ENCODE measurements around the gene HERC2. TPM values are rescaled to one million over a fixed set of nuclear protein-coding genes. Genes with fewer than 3 reads are reported as not detected.

Gene HERC2
- total and polyA plus RNA-seq, 4 donors: 17.9 to 76.0 (median 39.8) TPM

GRCh38 chr15:28182216-28182615 lies 139.8 kb downstream of the HERC2 start:
- WGBS, 2 donors: 94 to 95% methylated on average over 8 of the region's 8 CpGs
- ATAC-seq (ENCODE audit: insufficient read depth, low FRiP score): no peak

DNA sequence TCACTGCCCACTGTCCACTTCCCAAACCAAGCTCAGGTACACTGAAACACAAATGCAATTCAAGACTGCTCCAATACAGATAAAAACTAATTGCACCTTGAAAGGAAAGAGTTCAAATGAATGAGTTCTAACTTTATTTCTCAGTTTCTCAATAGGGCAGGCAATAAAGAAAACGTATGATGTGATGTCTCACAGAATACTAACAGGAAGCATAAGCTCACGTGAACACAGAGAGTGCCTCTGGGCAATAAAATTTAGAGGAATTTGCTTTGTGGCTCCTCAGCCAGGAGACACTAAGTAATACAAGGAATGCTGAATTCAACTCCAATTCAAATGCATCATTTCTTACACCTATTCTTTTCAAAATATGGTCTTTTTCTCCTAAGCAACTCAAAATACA lies 140.6 kb downstream of the HERC2 start:
- peaks cover 7 to 47% (median 20%) of the 10 kb centered on the region in 4 donors for H3K36me3 ChIP-seq (ENCODE audit: control insufficient read depth in 4 of 4, insufficient read depth in 4 of 4, low read length in 4 of 4)
- 79 to 80% methylated on average over 2 of the region's 2 CpGs for whole genome bisulfite sequencing, 2 donors

More at GRCh38 chr15:28182216-28182615, 139.8 kb downstream of the HERC2 start:
- Histone ChIP-seq H3K27me3 (ENCODE audit: control insufficient read depth in 3 of 3, insufficient read depth in 3 of 3, low read length in 2 of 3) (no peaks in the 10 kb centered on the region), H3K4me3 (no peak overlapping the region), H3K9ac (ENCODE audit: insufficient read depth in 1 of 2, low read length in 2 of 2) (no peak overlapping the region), H3K27ac (ENCODE audit: low read depth in 1 of 2, low read length in 1 of 2) (no peak overlapping the region), H3K36me3 (ENCODE audit: control insufficient read depth in 4 of 4, insufficient read depth in 4 of 4, low read length in 4 of 4) (peaks cover 7 to 42% (median 21%) of the 10 kb centered on the region in 4 donors), H3K4me1 (ENCODE audit: control insufficient read depth in 5 of 5, insufficient read depth in 5 of 5, low read length in 5 of 5) (no peaks in the 10 kb centered on the region), H3K9me3 (ENCODE audit: control insufficient read depth in 4 of 4, insufficient read depth in 3 of 4, low read length in 3 of 4) (no peaks in the 10 kb centered on the region)
- TF ChIP-seq, protein P1, sequence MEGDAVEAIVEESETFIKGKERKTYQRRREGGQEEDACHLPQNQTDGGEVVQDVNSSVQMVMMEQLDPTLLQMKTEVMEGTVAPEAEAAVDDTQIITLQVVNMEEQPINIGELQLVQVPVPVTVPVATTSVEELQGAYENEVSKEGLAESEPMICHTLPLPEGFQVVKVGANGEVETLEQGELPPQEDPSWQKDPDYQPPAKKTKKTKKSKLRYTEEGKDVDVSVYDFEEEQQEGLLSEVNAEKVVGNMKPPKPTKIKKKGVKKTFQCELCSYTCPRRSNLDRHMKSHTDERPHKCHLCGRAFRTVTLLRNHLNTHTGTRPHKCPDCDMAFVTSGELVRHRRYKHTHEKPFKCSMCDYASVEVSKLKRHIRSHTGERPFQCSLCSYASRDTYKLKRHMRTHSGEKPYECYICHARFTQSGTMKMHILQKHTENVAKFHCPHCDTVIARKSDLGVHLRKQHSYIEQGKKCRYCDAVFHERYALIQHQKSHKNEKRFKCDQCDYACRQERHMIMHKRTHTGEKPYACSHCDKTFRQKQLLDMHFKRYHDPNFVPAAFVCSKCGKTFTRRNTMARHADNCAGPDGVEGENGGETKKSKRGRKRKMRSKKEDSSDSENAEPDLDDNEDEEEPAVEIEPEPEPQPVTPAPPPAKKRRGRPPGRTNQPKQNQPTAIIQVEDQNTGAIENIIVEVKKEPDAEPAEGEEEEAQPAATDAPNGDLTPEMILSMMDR (IDR thresholded peaks at IDR 0.05; ENCODE audit: control extremely low read depth, extremely low read depth): no peak
- no peak for DNase-seq

GRCh38 chr15:28179270-28179669 lies 142.7 kb downstream of the HERC2 start:
- Histone ChIP-seq H3K36me3 (ENCODE audit: control insufficient read depth in 4 of 4, insufficient read depth in 4 of 4, low read length in 4 of 4) (peaks cover 9 to 43% (median 22%) of the 10 kb centered on the region in 4 donors), H3K27me3 (ENCODE audit: control insufficient read depth in 3 of 3, insufficient read depth in 3 of 3, low read length in 2 of 3) (no peaks in the 10 kb centered on the region), H3K4me1 (ENCODE audit: control insufficient read depth in 5 of 5, insufficient read depth in 5 of 5, low read length in 5 of 5) (no peaks in the 10 kb centered on the region), H3K4me3 (no peak overlapping the region), H3K9ac (ENCODE audit: insufficient read depth in 1 of 2, low read length in 2 of 2) (no peak overlapping the region), H3K27ac (ENCODE audit: low read depth in 1 of 2, low read length in 1 of 2) (no peak overlapping the region), H3K9me3 (ENCODE audit: control insufficient read depth in 4 of 4, insufficient read depth in 3 of 4, low read length in 3 of 4) (no peaks in the 10 kb centered on the region)
- DNase-seq: no peak
- TF ChIP-seq, protein P1 (IDR thresholded peaks at IDR 0.05; ENCODE audit: control extremely low read depth, extremely low read depth): no peak
- no peak for ATAC-seq (ENCODE audit: insufficient read depth, low FRiP score)
- 95 to 96% methylated on average over 4 of the region's 4 CpGs for WGBS, 2 donors

More for the DNA sequence above, 140.6 kb downstream of the HERC2 start:
- Histone ChIP-seq H3K4me3 (no peak overlapping the region), H3K27me3 (ENCODE audit: control insufficient read depth in 3 of 3, insufficient read depth in 3 of 3, low read length in 2 of 3) (no peaks in the 10 kb centered on the region), H3K27ac (ENCODE audit: low read depth in 1 of 2, low read length in 1 of 2) (no peak overlapping the region), H3K4me1 (ENCODE audit: control insufficient read depth in 5 of 5, insufficient read depth in 5 of 5, low read length in 5 of 5) (no peaks in the 10 kb centered on the region), H3K9me3 (ENCODE audit: control insufficient read depth in 4 of 4, insufficient read depth in 3 of 4, low read length in 3 of 4) (no peaks in the 10 kb centered on the region), H3K9ac (ENCODE audit: insufficient read depth in 1 of 2, low read length in 2 of 2) (no peak overlapping the region)
- no peak for DNase-seq
- no peak for ATAC-seq (ENCODE audit: insufficient read depth, low FRiP score)
- TF ChIP-seq, protein P1 (IDR thresholded peaks at IDR 0.05; ENCODE audit: control extremely low read depth, extremely low read depth): no peak

DNA sequence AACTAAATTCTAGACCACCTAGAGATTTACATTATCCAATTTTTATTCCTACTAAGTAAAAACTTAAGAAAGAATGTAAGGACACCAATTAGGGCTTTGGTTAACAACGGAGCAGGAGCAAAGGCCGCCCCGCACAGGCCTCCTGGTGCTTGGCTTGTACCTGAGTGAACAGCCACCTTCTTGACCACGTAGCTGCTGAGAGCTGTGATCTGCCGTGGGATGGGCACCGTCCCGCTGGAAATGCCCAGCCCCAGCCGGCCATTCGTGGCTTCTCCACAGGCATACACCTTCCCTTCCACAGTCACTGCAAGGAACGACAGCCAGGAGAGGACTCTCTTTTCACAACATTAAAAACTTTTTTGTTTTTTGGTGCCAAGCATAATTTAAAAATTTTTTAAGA lies 143.3 kb downstream of the HERC2 start:
- H3K36me3 ChIP-seq (ENCODE audit: control insufficient read depth in 4 of 4, insufficient read depth in 4 of 4, low read length in 4 of 4): peaks cover 9 to 43% (median 22%) of the 10 kb centered on the region in 4 donors
- 92 to 97% methylated on average over 10 of the region's 10 CpGs for WGBS, 2 donors
- H3K27me3 ChIP-seq (ENCODE audit: control insufficient read depth in 3 of 3, insufficient read depth in 3 of 3, low read length in 2 of 3): no peaks in the 10 kb centered on the region
- H3K27ac ChIP-seq (ENCODE audit: low read depth in 1 of 2, low read length in 1 of 2): no peak overlapping the region
- no peak for ATAC-seq (ENCODE audit: insufficient read depth, low FRiP score)
- TF ChIP-seq, protein P1 (IDR thresholded peaks at IDR 0.05; ENCODE audit: control extremely low read depth, extremely low read depth): no peak
- no peak overlapping the region for H3K4me3 ChIP-seq
- no peaks in the 10 kb centered on the region for H3K4me1 ChIP-seq (ENCODE audit: control insufficient read depth in 5 of 5, insufficient read depth in 5 of 5, low read length in 5 of 5)
- no peak overlapping the region for H3K9ac ChIP-seq (ENCODE audit: insufficient read depth in 1 of 2, low read length in 2 of 2)
- no peaks in the 10 kb centered on the region for H3K9me3 ChIP-seq (ENCODE audit: control insufficient read depth in 4 of 4, insufficient read depth in 3 of 4, low read length in 3 of 4)
- no peak for DNase-seq
